ENCODE measurements around the gene PFKFB3. TPM values are rescaled to one million over a fixed set of nuclear protein-coding genes. Genes with fewer than 3 reads are reported as not detected.
A peak's percentile ranks its signal among the peaks of the same experiment; 100 is the strongest.

Gene PFKFB3
- total RNA-seq, 4 donors from 2014 or later = 29.6 to 78.3 (median 38.4) TPM

GRCh38 chr10:6176691-6177231 lies 26.0 kb upstream of the PFKFB3 start:
- peaks cover 0 to 78% (median 30%) of the 10 kb centered on the region in 3 donors for H3K4me1 ChIP-seq
- ATAC-seq = peak; percentile 42
- 33 to 56% methylated on average over 1 to 8 of the region's 8 CpGs for WGBS, 2 donors (ENCODE audit: low coverage in 1 of 2)

GRCh38 chr10:6177880-6178281 lies 24.9 kb upstream of the PFKFB3 start:
- no peak for ATAC-seq
- no peak for TF ChIP-seq EP300 (IDR thresholded peaks at IDR 0.05)
- no peak for TF ChIP-seq POLR2AphosphoS5 (IDR thresholded peaks at IDR 0.05)
- TF ChIP-seq CTCF (IDR thresholded peaks at IDR 0.05) = no peak
- no peak for TF ChIP-seq POLR2A (IDR thresholded peaks at IDR 0.05)
- WGBS, 2 donors (ENCODE audit: low coverage in 1 of 2) = 88% methylated on average over 4 of the region's 9 CpGs; no CpG with 5 or more reads in 1 of the 2 donors
- Histone ChIP-seq H3K27me3 (no peaks in the 10 kb centered on the region), H3K9me3 (no peaks in the 10 kb centered on the region), H3K27ac (peak overlapping the region in 1 of 4 donors; percentile 40), H3K4me3 (no peak overlapping the region), H3K36me3 (no peaks in the 10 kb centered on the region), H3K4me1 (peaks cover 0 to 78% (median 38%) of the 10 kb centered on the region in 3 donors)

More at GRCh38 chr10:6176691-6177231, 26.0 kb upstream of the PFKFB3 start:
- no peaks in the 10 kb centered on the region for H3K27me3 ChIP-seq
- H3K4me3 ChIP-seq = no peak overlapping the region
- no peaks in the 10 kb centered on the region for H3K9me3 ChIP-seq
- TF ChIP-seq POLR2A (IDR thresholded peaks at IDR 0.05) (no peak), POLR2AphosphoS5 (IDR thresholded peaks at IDR 0.05) (no peak), CTCF (IDR thresholded peaks at IDR 0.05) (no peak), EP300 (IDR thresholded peaks at IDR 0.05) (no peak)
- H3K36me3 ChIP-seq = no peaks in the 10 kb centered on the region
- peak overlapping the region in 3 of 4 donors; percentile 15 to 61 (median 56) for H3K27ac ChIP-seq

GRCh38 chr10:6178581-6178980 lies 24.2 kb upstream of the PFKFB3 start:
- H3K9me3 ChIP-seq = no peaks in the 10 kb centered on the region
- ATAC-seq = no peak
- no peak overlapping the region for H3K4me3 ChIP-seq
- no peaks in the 10 kb centered on the region for H3K27me3 ChIP-seq
- peaks cover 0 to 75% (median 37%) of the 10 kb centered on the region in 3 donors for H3K4me1 ChIP-seq
- 68 to 70% methylated on average over 2 to 7 of the region's 17 CpGs for WGBS, 2 donors (ENCODE audit: low coverage in 1 of 2)
- H3K27ac ChIP-seq = peak overlapping the region in 1 of 4 donors; percentile 40
- TF ChIP-seq POLR2AphosphoS5 (IDR thresholded peaks at IDR 0.05) = no peak
- no peak for TF ChIP-seq POLR2A (IDR thresholded peaks at IDR 0.05)
- H3K36me3 ChIP-seq = no peaks in the 10 kb centered on the region

- Histone ChIP-seq H3K27me3 (no peaks in the 10 kb centered on the region), H3K4me1 (peaks cover 0 to 70% (median 37%) of the 10 kb centered on the region in 3 donors), H3K27ac (peak overlapping the region in 1 of 4 donors; percentile 40), H3K4me3 (no peak overlapping the region), H3K9me3 (no peaks in the 10 kb centered on the region), H3K36me3 (no peaks in the 10 kb centered on the region)
- WGBS, 2 donors (ENCODE audit: low coverage in 1 of 2) = 41 to 61% methylated on average over 6 to 8 of the region's 8 CpGs
- TF ChIP-seq POLR2AphosphoS5 (IDR thresholded peaks at IDR 0.05) (no peak), EP300 (IDR thresholded peaks at IDR 0.05) (no peak), POLR2A (IDR thresholded peaks at IDR 0.05) (no peak), CTCF (IDR thresholded peaks at IDR 0.05) (no peak)
- no peak for ATAC-seq
These were observed 23.7 kb upstream of the PFKFB3 start for GRCh38 chr10:6179078-6179477.

GRCh38 chr10:6180480-6181110 lies 22.1 kb upstream of the PFKFB3 start:
- H3K4me3 ChIP-seq = no peak overlapping the region
- ATAC-seq = no peak
- no peak overlapping the region for H3K27ac ChIP-seq
- WGBS, 2 donors (ENCODE audit: low coverage in 1 of 2) = 73 to 79% methylated on average over 2 to 4 of the region's 4 CpGs
- TF ChIP-seq POLR2A (IDR thresholded peaks at IDR 0.05) (no peak), POLR2AphosphoS5 (IDR thresholded peaks at IDR 0.05) (no peak), CTCF (IDR thresholded peaks at IDR 0.05) (no peak), EP300 (IDR thresholded peaks at IDR 0.05) (no peak)
- peaks cover 0 to 54% (median 32%) of the 10 kb centered on the region in 3 donors for H3K4me1 ChIP-seq
- H3K27me3 ChIP-seq = no peaks in the 10 kb centered on the region
- H3K36me3 ChIP-seq = no peaks in the 10 kb centered on the region
- H3K9me3 ChIP-seq = no peaks in the 10 kb centered on the region

Measured in gastroesophageal sphincter (tissue), 4 donors.